Right hindlimb (tissue), 1 donor: ENCODE data around the gene TWNK.
"Not testable (repeated sequence)": the region's sequence is repeated elsewhere in the genome, so short reads cannot be mapped to it uniquely, and the experiment has no call there.

Experiments
- DNase-seq: peaks from one replicate; pipeline ENCODE4 v3.0.0-alpha.2; 2018

The TWNK gene

DNA sequence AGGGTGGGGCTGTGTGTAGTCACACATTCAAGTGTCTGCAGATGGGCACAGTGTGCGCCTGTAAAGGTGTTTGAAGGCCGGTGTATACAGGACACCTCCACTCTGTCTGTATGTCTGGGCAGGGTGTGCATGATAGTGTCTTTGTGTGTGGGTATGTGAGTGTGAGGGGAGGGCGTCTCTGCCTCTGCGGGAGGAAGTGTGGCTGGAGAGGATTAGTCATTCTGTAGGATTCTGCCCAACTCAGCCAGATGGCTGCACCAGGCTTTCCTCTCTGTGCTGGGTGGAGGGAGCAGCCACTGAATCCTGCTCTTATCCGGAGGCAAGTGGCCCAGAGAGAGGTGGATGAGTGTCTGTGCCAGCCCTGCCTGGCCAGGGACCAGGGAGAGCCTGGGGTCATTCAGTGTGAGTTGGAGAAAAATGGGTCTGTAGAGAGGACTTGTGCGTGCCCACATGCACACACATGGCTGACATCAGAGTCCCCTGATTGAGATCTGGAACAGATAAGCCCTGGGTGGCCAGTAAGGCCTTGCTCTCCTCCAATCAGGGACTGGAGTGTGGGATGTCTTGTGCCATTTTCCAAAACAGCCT lies 45.4 kb downstream of the TWNK start:
- DNase-seq: peak; percentile 86

GRCh38 chr10:101033276-101033675 lies 45.9 kb downstream of the TWNK start:
- no peak for DNase-seq

- not testable (repeated sequence) for DNase-seq
Observed at GRCh38 chr10:101034404-101034803, 47.1 kb downstream of the TWNK start.

GRCh38 chr10:101035314-101035713 lies 48.0 kb downstream of the TWNK start:
- DNase-seq: no peak

- no peak for DNase-seq
Observed at GRCh38 chr10:101035916-101036702, 48.8 kb downstream of the TWNK start.

- DNase-seq: no peak
Observed at GRCh38 chr10:101036726-101037125, 49.4 kb downstream of the TWNK start.

GRCh38 chr10:101038484-101038883 lies 51.1 kb downstream of the TWNK start:
- no peak for DNase-seq

- no peak for DNase-seq
Observed at GRCh38 chr10:101040061-101040460, 52.7 kb downstream of the TWNK start.

GRCh38 chr10:101040851-101041250 lies 53.5 kb downstream of the TWNK start:
- no peak for DNase-seq

GRCh38 chr10:101041252-101041761 lies 54.0 kb downstream of the TWNK start:
- peak; percentile 89 for DNase-seq

GRCh38 chr10:101042118-101042517 lies 54.8 kb downstream of the TWNK start:
- DNase-seq: no peak

DNA sequence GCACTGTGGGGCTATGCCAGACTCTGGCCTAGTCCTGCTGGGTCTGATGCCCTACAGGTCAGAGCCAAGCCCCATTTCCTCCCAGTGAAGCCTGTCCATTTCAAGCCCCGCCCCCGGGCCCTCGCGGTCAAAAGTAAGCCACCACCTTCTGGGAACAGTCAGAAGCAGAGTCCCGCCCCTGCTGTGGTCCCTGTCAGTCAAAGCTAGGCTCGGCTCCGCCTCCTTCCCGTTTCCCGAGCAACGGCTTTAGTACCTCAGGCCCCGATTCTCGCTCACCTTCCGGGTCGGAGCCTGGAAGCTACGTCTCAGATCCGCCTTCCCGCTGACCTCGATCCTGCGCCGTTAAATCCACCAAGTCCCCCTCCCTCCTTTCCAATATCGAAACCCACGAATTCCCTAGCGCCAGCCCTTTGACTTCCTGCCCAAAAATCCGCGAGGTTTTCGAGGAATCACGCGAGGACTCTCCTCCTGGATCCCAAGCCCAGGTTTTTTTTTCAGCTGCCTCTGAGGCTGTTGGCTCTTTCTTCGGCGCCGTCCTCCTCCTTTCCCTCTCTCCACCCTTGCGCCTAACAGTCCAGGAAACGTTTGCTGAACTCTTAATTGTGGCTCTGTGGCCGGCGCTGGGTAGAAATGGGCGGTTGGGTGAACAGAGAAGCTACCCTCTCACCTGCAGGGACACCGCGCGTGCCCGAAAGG lies 55.5 kb downstream of the TWNK start:
- DNase-seq: peak; percentile 95

DNA sequence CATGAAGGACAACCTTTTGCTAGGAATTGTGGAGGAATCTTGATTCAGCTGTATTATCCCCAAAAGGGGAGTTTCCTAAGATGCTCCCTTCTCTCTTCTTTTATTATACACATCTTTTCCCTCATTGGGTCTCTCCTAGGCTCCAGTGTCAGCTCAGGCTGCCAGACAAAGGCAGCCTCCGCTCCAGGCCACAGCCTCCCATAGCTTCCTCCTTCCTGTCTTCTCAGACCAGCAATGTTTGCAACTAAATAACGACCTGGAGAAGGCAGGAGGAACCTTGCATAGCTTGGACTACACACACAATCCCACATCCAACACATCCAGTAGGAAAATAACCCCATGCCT lies 56.0 kb downstream of the TWNK start:
- DNase-seq: no peak
